Activated naive CD8-positive, alpha-beta T cell treated with anti-CD3 and anti-CD28 coated beads for 36 hours (primary cell): Measurements from ENCODE around the gene FBN1. TPM values are rescaled to one million over a fixed set of nuclear protein-coding genes. Genes with fewer than 3 reads are reported as not detected.

Source experiments
- DNase-seq: peaks from one replicate; pipeline ENCODE4 v3.0.0; 2021
- H3K27ac Mint-ChIP-seq: one replicate; pipeline ENCODE4 v1.8.0; 2022; ENCODE audit warnings: mild to moderate bottlenecking, moderate library complexity, mixed read lengths
- H3K27me3 Mint-ChIP-seq: one replicate; pipeline ENCODE4 v1.8.0; 2022; ENCODE audit warnings: mild to moderate bottlenecking, mixed read lengths
- H3K36me3 Mint-ChIP-seq: one replicate; pipeline ENCODE4 v1.8.0; 2021; ENCODE audit warnings: mild to moderate bottlenecking, mixed read lengths
- H3K4me1 Mint-ChIP-seq: one replicate; pipeline ENCODE4 v1.8.0; 2021; ENCODE audit warnings: mixed read lengths
- H3K4me3 Mint-ChIP-seq: one replicate; pipeline ENCODE4 v1.8.0; 2022; ENCODE audit warnings: mild to moderate bottlenecking, moderate library complexity, mixed read lengths
- H3K9me3 Mint-ChIP-seq: one replicate; pipeline ENCODE4 v1.8.0; 2022; ENCODE audit warnings: mixed read lengths
- total RNA-seq, 2 experiments: library from RNA; stranded (reverse); gene quantifications; one replicate each; pipeline ENCODE4 v1.2.3, GENCODE V29; 2021

FBN1 gene
- total RNA-seq, 2 experiments from 2014 or later = 0.22 to 0.29 TPM

DNA sequence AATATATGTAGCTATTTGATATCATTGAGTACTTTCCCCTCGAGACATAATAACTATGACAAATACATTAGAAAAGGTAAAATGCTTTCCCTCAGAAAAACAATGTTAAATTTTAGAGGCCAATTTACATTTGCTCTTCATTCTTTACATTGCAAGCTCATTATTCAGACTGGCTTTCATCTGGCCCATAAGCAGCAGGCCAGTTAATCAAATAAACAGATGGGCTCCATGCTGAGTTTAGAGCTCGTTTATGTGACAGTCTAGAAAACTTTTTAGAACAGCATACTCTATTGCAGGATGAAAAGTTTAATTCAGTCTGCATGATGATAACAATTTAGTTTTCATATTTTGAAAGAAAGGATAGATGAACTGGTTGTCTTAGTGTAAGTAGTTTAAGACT lies 163.7 kb downstream of the FBN1 start:
- Mint-ChIP-seq H3K36me3 (no peaks in the 10 kb centered on the region), H3K9me3 (no peaks in the 10 kb centered on the region), H3K4me1 (peaks cover 1% of the 10 kb centered on the region), H3K4me3 (no peak overlapping the region), H3K27ac (no peak overlapping the region), H3K27me3 (peaks cover 3% of the 10 kb centered on the region)
- no peak for DNase-seq

DNA sequence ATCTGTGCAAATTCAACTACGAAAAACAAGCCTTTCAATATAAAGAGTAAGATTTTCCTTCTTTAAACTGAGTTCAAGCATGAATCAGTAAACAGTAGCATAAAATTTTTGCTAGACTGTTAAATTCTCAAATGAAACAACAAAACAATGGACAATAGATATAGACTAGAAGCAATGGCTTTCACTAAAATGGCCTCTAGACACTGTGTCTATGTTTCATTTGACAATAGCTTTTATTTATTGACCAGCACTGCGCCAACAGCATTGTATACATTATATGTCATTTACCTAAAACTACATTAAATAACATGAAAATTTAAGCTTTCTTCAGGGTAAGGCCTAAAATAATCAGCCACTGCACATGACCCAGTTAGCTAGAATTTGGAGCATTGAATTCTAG lies 165.8 kb downstream of the FBN1 start:
- Mint-ChIP-seq H3K4me3 (no peak overlapping the region), H3K27ac (no peak overlapping the region), H3K9me3 (no peaks in the 10 kb centered on the region), H3K4me1 (no peaks in the 10 kb centered on the region), H3K36me3 (no peaks in the 10 kb centered on the region), H3K27me3 (peaks cover 3% of the 10 kb centered on the region)
- no peak for DNase-seq

DNA sequence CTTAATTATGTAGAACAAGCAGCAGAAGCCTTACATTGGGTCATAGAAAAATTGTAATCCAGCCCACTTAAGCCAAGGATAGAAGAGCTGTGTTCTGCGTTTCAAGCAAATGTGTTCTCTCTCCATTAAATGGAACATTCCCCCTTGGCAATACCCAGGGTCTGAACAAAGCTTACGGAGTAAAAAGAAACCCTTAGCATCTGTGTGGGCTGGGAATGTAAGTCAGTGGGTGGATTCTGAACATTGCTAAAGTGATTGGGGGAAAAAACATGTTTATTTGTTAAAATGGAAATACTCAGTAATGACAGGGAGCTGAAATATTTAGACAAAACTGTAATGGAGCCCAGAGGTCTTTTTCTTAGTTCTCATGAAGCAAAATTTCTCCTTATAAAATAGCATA lies 166.9 kb downstream of the FBN1 start:
- no peak for DNase-seq
- H3K36me3 Mint-ChIP-seq = no peaks in the 10 kb centered on the region
- no peaks in the 10 kb centered on the region for H3K9me3 Mint-ChIP-seq
- no peak overlapping the region for H3K4me3 Mint-ChIP-seq
- H3K4me1 Mint-ChIP-seq = no peaks in the 10 kb centered on the region
- H3K27ac Mint-ChIP-seq = no peak overlapping the region
- peaks cover 3% of the 10 kb centered on the region for H3K27me3 Mint-ChIP-seq

DNA sequence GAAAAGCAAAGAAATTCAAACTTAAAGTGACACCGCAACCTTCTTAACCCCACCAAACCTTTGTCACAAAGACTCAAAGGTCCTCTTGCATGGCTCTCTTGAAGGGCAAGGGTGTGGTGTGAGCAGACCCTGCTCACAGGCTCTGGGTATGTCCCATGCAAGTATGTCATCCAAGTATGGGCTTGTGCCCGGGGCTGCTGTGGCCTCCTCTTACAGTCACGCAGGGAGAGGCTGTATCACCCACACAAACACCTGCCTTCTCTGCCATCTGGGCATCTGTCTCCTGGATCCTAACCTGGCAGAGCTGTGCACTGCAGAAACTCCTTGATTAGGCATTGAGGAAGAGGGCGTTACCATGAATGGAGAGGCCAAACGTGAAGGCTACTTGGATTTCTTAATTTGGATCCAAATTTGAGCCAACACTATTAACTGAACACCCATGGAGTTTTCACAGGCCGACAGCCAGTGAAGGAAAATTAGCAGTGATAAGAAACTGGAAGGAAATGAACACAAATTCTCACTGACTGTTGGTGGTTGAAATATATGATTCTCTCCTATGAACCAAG lies 167.6 kb downstream of the FBN1 start:
- Mint-ChIP-seq H3K27ac (no peak overlapping the region), H3K9me3 (no peaks in the 10 kb centered on the region), H3K36me3 (no peaks in the 10 kb centered on the region), H3K4me3 (no peak overlapping the region), H3K27me3 (peaks cover 3% of the 10 kb centered on the region), H3K4me1 (no peaks in the 10 kb centered on the region)
- DNase-seq = no peak

DNA sequence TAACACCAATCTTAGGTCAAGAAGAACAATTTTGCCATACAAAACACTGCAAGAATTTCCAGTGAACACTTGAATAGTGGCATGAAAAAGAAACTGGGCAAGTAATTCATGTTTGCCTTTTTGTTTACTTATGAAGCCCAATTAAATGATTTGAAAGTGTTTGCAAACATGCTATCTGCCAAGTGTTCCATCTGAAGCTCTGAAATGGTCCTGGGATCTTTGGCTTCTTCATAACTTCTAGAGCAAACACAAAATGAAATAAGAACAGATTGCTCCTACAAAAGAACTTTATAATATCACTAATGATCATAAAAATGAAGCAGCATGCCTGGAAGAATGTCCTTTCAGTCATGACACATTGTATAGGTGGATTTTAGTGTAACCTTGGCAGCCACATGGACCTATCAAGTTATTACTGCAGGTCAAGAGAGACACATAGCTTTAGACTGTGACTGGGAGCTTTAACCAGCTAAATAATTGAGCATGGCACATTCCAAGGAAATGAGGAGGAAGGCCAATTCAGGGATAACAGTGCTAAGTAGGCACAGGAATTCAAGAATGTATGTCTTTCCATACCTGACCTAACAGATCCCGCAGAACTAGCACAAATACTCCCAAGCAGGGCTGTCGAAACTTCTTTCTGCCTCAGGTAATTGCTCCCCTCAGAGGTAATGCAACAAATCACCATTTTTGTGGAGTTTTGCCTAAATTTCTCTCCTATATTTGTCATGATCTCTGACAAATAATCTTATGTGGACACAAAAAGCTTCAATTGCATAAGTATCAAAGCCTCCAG lies 169.7 kb downstream of the FBN1 start:
- H3K9me3 Mint-ChIP-seq = no peaks in the 10 kb centered on the region

DNA sequence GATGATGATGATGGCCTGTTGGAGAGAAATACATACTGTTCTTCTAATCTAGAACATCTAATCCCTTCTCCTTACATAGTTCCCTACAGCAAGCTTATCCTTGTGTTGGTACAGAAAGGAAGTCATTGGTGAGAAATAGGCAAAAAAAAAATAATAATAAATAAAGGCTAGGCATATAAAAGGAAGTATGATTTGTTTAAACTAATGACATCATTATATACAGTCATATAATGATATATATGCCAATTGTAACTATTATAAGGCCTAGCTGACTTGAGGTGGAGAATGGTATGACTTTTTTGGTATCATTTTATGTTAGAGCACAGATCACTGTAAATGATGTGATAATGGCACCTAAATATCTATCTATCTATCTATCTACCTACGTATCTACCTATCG lies 171.8 kb downstream of the FBN1 start:
- no peak overlapping the region for H3K4me3 Mint-ChIP-seq
- no peaks in the 10 kb centered on the region for H3K9me3 Mint-ChIP-seq
- H3K36me3 Mint-ChIP-seq = no peaks in the 10 kb centered on the region
- H3K27ac Mint-ChIP-seq = no peak overlapping the region
- peaks cover 3% of the 10 kb centered on the region for H3K27me3 Mint-ChIP-seq
- no peak for DNase-seq
- H3K4me1 Mint-ChIP-seq = no peaks in the 10 kb centered on the region

More for the DNA sequence above, 169.7 kb downstream of the FBN1 start:
- Mint-ChIP-seq H3K27me3 (peaks cover 3% of the 10 kb centered on the region), H3K4me3 (no peak overlapping the region), H3K36me3 (no peaks in the 10 kb centered on the region), H3K27ac (no peak overlapping the region), H3K4me1 (no peaks in the 10 kb centered on the region)
- DNase-seq = no peak

DNA sequence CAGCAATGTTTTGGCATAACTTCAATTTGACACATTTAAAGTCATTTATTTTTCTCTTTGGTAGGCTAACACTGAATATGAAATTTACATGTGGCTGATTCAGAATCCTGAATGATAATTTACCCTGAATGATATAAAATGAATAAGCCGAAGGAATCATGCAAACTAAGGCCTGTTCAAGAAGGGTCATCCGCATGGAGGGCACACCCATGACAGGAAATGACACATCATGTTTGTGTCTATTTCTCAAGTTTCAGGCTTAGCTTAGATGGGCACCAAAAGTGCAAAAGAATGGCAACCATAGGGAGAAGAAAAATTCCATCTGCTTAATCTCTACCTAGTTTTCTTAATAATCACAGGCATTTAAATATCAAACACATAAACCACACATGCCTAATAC lies 172.8 kb downstream of the FBN1 start:
- no peak overlapping the region for H3K27ac Mint-ChIP-seq
- H3K4me1 Mint-ChIP-seq = no peaks in the 10 kb centered on the region
- no peak overlapping the region for H3K4me3 Mint-ChIP-seq
- no peak for DNase-seq
- H3K9me3 Mint-ChIP-seq = no peaks in the 10 kb centered on the region
- H3K36me3 Mint-ChIP-seq = no peaks in the 10 kb centered on the region
- peaks cover under 1% of the 10 kb centered on the region for H3K27me3 Mint-ChIP-seq

DNA sequence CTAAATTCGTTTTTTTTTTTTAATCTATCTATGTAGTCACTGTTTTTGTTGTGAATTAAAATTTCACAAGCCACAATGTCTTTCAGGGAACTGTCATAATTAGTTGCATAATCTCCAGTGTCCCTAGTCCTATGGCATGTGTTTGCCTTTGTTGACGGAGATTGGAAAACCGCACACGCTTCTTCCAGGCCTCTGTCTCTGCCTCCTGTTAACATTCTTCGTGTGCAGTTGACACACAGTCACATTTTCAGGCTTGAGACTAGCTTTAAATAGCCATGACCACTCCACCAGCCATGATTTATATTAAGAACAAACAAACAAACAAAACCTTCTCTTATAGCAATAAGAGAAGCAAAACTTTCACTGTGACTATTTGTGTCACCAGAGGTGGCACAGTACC lies 174.4 kb downstream of the FBN1 start:
- H3K9me3 Mint-ChIP-seq = no peaks in the 10 kb centered on the region
- DNase-seq = no peak
- no peaks in the 10 kb centered on the region for H3K4me1 Mint-ChIP-seq
- no peaks in the 10 kb centered on the region for H3K27me3 Mint-ChIP-seq
- H3K27ac Mint-ChIP-seq = no peak overlapping the region
- H3K36me3 Mint-ChIP-seq = no peaks in the 10 kb centered on the region
- H3K4me3 Mint-ChIP-seq = no peak overlapping the region

DNA sequence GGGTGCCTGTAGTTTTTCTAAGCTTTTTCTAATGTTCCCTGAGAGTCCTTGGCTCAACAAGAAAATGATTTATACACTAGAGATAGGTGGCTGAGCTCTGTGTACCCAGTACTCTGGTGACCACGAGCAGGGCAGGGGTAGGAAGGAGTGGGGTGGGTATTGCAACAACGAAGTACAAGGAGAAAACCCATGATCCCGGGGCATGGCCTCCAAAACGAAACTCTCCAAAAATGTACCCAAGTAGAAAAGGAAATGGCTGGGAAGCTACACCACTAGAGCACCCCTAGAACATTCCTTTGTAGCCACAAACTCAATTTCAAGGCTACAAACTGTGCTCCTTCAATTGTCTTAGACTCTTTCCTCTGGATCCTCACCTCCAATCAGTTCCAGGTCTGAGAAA lies 175.4 kb downstream of the FBN1 start:
- Mint-ChIP-seq H3K4me1 (no peaks in the 10 kb centered on the region), H3K9me3 (no peaks in the 10 kb centered on the region), H3K27me3 (no peaks in the 10 kb centered on the region), H3K36me3 (no peaks in the 10 kb centered on the region), H3K4me3 (no peak overlapping the region), H3K27ac (no peak overlapping the region)
- no peak for DNase-seq

DNA sequence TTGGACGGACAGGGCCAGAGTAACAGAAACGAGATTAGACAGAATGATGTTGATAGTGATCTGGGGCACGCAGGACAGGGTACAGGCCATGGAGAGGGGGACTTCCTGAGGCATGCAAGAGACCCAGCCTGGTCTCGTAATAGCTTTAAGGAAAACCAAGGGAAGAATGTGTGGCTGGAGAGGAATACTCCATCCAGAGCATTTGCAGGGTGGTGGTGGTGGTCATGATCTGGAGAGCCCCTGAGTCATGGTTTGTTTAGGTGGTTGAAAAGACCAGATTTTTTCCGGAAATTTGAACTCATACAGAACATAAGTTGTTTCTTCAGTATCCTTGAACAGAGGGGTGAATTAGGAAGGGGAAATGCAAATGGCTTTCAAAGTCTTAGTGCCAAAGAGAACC lies 175.8 kb downstream of the FBN1 start:
- Mint-ChIP-seq H3K27ac (no peak overlapping the region), H3K4me1 (no peaks in the 10 kb centered on the region), H3K9me3 (no peaks in the 10 kb centered on the region), H3K36me3 (no peaks in the 10 kb centered on the region), H3K4me3 (no peak overlapping the region), H3K27me3 (no peaks in the 10 kb centered on the region)
- DNase-seq = no peak

DNA sequence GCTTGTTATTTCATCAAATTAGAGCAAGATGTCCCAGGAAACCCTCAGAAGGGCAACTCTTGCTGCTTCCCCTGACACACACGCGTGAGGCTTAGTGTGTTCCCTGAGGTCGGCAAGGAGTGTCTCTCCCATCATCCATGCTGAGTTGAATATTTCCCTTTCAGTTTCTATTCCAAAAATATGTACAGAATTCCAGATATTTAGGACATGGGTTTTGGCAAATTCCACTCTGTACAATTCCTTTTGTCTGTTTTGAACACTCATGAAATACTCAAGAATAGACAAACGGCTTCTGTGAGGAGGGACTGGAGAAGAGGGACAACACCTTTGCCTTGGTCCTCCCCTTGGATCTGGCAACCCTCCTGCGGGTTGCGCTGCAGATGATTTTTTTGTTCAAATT lies 176.2 kb downstream of the FBN1 start:
- Mint-ChIP-seq H3K4me3 (no peak overlapping the region), H3K36me3 (no peaks in the 10 kb centered on the region), H3K27me3 (no peaks in the 10 kb centered on the region), H3K9me3 (no peaks in the 10 kb centered on the region), H3K27ac (no peak overlapping the region), H3K4me1 (no peaks in the 10 kb centered on the region)
- DNase-seq = no peak

DNA sequence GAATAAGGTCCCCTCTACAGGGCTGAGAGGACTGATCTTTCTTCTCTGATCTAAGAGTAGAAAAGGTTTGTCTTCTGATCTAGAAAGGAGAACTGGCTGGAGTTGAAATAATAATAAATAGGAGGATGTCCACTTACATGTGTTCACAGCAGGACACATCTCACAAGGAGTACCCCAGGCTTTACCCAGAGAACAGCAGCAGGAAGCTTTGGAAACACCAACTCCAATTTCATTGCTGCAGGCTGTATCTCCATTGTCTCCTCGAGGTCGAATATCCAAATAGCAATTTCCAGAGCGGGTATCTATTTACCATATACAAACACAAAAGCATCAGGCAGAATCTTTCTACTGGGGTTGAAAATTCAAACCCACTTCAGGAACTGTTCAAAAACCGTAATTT lies 177.7 kb downstream of the FBN1 start:
- no peak for DNase-seq
- Mint-ChIP-seq H3K27me3 (no peaks in the 10 kb centered on the region), H3K4me3 (no peak overlapping the region)

DNA sequence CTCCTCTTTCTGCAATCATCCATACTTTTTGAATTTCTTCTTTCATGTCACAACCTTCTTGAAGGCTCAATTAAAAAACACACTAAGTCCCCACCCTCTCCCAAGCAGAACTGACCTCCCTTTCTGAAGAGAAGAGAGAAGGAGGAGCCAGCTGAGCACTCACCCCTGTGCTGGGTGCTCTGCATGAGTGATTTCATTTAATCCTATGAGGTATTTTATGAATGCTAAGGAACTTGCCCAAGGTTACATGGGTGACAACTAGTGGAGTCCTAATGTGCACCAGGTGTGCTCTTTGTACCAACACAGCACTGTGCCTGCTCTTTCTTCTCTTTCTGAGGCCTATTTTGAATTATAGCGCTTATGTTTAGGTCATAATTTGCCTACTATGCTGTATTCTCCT lies 178.7 kb downstream of the FBN1 start:
- Mint-ChIP-seq H3K27me3 (no peaks in the 10 kb centered on the region), H3K4me1 (no peaks in the 10 kb centered on the region), H3K27ac (no peak overlapping the region), H3K4me3 (no peak overlapping the region), H3K36me3 (no peaks in the 10 kb centered on the region), H3K9me3 (no peaks in the 10 kb centered on the region)
- DNase-seq = no peak

More for the DNA sequence above, 177.7 kb downstream of the FBN1 start:
- H3K36me3 Mint-ChIP-seq = no peaks in the 10 kb centered on the region
- no peaks in the 10 kb centered on the region for H3K4me1 Mint-ChIP-seq
- H3K9me3 Mint-ChIP-seq = no peaks in the 10 kb centered on the region
- no peak overlapping the region for H3K27ac Mint-ChIP-seq

DNA sequence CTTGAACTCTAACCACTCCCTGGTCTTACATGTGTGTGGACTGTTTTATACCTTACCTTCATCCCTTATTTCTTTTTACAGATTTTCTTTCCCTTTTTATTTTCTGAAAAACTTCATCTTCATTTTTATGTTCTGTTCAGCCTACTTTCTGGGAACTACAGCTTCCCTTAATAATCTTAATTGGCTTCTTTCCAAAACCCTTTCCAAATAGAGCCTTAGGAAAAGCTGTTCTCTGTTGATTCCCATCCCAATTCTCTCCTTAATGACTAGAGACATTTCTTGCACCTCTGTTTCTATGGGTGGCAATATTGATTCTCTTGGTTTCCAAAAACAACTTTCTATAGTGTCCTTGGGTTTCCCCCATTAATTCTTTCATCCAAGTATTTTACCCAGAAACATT lies 179.4 kb downstream of the FBN1 start:
- no peak for DNase-seq
- H3K4me1 Mint-ChIP-seq = no peaks in the 10 kb centered on the region
- no peaks in the 10 kb centered on the region for H3K36me3 Mint-ChIP-seq
- H3K9me3 Mint-ChIP-seq = no peaks in the 10 kb centered on the region
- H3K27ac Mint-ChIP-seq = no peak overlapping the region
- no peaks in the 10 kb centered on the region for H3K27me3 Mint-ChIP-seq
- H3K4me3 Mint-ChIP-seq = no peak overlapping the region

DNA sequence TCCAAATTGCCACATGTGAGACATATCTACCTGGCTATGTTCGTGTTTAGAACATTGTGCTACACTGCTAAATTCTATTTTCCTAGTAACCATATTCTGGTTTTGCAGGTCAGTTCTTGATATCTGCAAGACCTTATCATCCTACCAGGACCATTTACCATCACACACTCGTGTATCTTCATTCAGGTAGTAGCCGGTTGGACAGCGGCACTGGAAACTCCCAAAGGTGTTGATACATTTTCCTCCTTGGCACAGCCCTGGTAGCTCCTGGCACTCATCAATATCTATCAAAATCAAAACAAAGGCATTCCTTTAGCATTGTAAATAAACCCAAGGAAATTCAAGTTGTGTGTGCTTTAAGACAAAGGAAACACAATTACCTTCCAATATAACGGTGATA lies 180.1 kb downstream of the FBN1 start:
- no peak for DNase-seq
- H3K27me3 Mint-ChIP-seq = no peaks in the 10 kb centered on the region
- H3K27ac Mint-ChIP-seq = no peak overlapping the region
- H3K9me3 Mint-ChIP-seq = no peaks in the 10 kb centered on the region
- no peaks in the 10 kb centered on the region for H3K36me3 Mint-ChIP-seq
- H3K4me1 Mint-ChIP-seq = no peaks in the 10 kb centered on the region
- H3K4me3 Mint-ChIP-seq = no peak overlapping the region

DNA sequence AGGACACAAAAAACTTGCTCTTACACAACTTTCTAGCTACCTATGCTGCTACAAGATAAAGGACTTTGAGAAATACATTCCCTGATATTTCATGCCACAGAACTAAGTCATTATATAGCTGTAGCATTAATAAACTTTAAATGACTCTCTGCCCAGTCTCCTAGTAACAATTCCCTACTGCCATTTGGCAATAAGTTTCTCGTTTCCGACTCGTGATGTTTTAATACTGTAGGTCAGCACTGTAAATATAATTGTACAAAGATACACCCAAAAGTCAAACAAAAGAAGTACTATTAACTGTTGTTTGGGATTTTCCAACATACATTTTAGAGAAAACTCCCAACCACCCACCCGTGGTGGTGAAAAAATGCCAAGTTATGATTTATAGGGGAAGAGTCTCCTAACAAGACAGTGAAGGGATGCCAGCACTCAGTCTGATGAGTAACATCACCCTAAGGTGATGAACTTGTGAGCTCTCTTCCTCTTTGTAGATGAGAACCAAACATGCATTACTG lies 182.1 kb downstream of the FBN1 start:
- no peaks in the 10 kb centered on the region for H3K27me3 Mint-ChIP-seq
- no peaks in the 10 kb centered on the region for H3K9me3 Mint-ChIP-seq
- no peaks in the 10 kb centered on the region for H3K4me1 Mint-ChIP-seq
- no peak for DNase-seq
- H3K4me3 Mint-ChIP-seq = no peak overlapping the region
- no peak overlapping the region for H3K27ac Mint-ChIP-seq
- H3K36me3 Mint-ChIP-seq = no peaks in the 10 kb centered on the region
